HG03196 (cell line): ENCODE measurements around the gene ZNF622.
A peak's percentile ranks its signal among the peaks of the same experiment; 100 is the strongest.
"Not testable (repeated sequence)": the region's sequence is repeated elsewhere in the genome, so short reads cannot be mapped to it uniquely, and the experiment has no call there.

Source experiments
- ATAC-seq: cut with Tn5 transposase; IDR thresholded peaks from one replicate; pipeline ENCODE4 v1.9.1; 2021; ENCODE audit not compliant: unreplicated experiment

Gene ZNF622

GRCh38 chr5:16480821-16481538 is 15.4 kb upstream of the ZNF622 start:
- no peak for ATAC-seq

- ATAC-seq, result no peak
Observed at GRCh38 chr5:16480144-16480543, 14.5 kb upstream of the ZNF622 start.

GRCh38 chr5:16477541-16477940 is 11.9 kb upstream of the ZNF622 start:
- ATAC-seq, result no peak

- ATAC-seq, result not testable (repeated sequence)
Observed at GRCh38 chr5:16476417-16476816, 10.8 kb upstream of the ZNF622 start.

- ATAC-seq, result no peak
Observed at GRCh38 chr5:16471387-16471786, 5.8 kb upstream of the ZNF622 start.

- ATAC-seq, result peak; percentile 73
Observed at GRCh38 chr5:16467363-16468219, 2.0 kb upstream of the ZNF622 start.

GRCh38 chr5:16464664-16465543 is 696 bp downstream of the ZNF622 start:
- ATAC-seq, result no peak

GRCh38 chr5:16464231-16464630 is 1.4 kb downstream of the ZNF622 start:
- no peak for ATAC-seq

- ATAC-seq, result no peak
Observed at GRCh38 chr5:16461782-16462181, 3.8 kb downstream of the ZNF622 start.

- no peak for ATAC-seq
Observed at GRCh38 chr5:16461026-16461425, 4.6 kb downstream of the ZNF622 start.

GRCh38 chr5:16459451-16459850 is 6.1 kb downstream of the ZNF622 start:
- ATAC-seq, result no peak

GRCh38 chr5:16457853-16458252 is 7.7 kb downstream of the ZNF622 start:
- ATAC-seq, result no peak

- ATAC-seq, result no peak
Observed at GRCh38 chr5:16457451-16457850, 8.1 kb downstream of the ZNF622 start.

GRCh38 chr5:16456103-16456832 is 9.3 kb downstream of the ZNF622 start:
- peak; percentile 48 for ATAC-seq

- ATAC-seq, result no peak
Observed at GRCh38 chr5:16455668-16456067, 9.9 kb downstream of the ZNF622 start.

- no peak for ATAC-seq
Observed at GRCh38 chr5:16454686-16455085, 10.9 kb downstream of the ZNF622 start.

- ATAC-seq, result no peak
Observed at GRCh38 chr5:16453609-16454008, 12.0 kb downstream of the ZNF622 start.

- no peak for ATAC-seq
Observed at GRCh38 chr5:16450163-16450562, 15.4 kb downstream of the ZNF622 start.

GRCh38 chr5:16446993-16447392 is 18.6 kb downstream of the ZNF622 start:
- ATAC-seq, result no peak

- no peak for ATAC-seq
Observed at GRCh38 chr5:16437977-16438376, 27.6 kb downstream of the ZNF622 start.
